Endothelial cell of umbilical vein (primary cell): Measurements from ENCODE around the gene TRAPPC11. TPM values are rescaled to one million over a fixed set of nuclear protein-coding genes. Genes with fewer than 3 reads are reported as not detected.

Source experiments
- BruUV-seq: library from RNA; stranded (reverse); fragments of 400-500 nt; replicated peaks from 2 replicates; lab custom pipeline; 2021; lab: Mats Ljungman, UMichigan
- CTCF ChIA-PET: fragments of 300-600, 350-600 bp; sonication (Branson Sonifier 250); formaldehyde crosslinking; loops from one replicate; lab custom pipeline; 2021; ENCODE audit warnings: antibody characterized with exemption, inconsistent platforms; lab: Charles Lee
- POLR2A ChIA-PET: fragments of 300-600, 350-600 bp; sonication (Branson Sonifier 250); formaldehyde crosslinking; loops from one replicate; lab custom pipeline; 2021; ENCODE audit warnings: antibody characterized with exemption, inconsistent platforms; lab: Charles Lee
- DNase-seq: peaks from one replicate; pipeline ENCODE4 v3.0.0-alpha.2; 2011; ENCODE audit warnings: low read depth, low spot score
- FAIRE-seq: peaks from 2 replicates; lab custom pipeline; 2011; peaks lifted over from hg19 to GRCh38; lab: Jason Lieb, UNC
- H2AFZ ChIP-seq: 2 replicates; pipeline ENCODE4 v1.6.0; 2012; ENCODE audit warnings: low read depth, low read length, control low read depth, inconsistent platforms
- H3K27ac ChIP-seq: 2 replicates; pipeline ENCODE4 v1.5.1; 2011; ENCODE audit warnings: low read depth, mild to moderate bottlenecking, control low read depth, low read length, moderate library complexity; ENCODE audit not compliant: insufficient read depth
- H3K27me3 ChIP-seq, 2 experiments: 2 replicates each; pipeline versions ENCODE4 v1.6.0 to v1.6.1; 2011; ENCODE audit warnings: low read length in 2 of 2, mixed read lengths in 1 of 2; ENCODE audit not compliant: control insufficient read depth in 2 of 2, insufficient read depth in 2 of 2
- H3K36me3 ChIP-seq, 2 experiments: 2 replicates in 1 of 2; 3 replicates in 1 of 2; pipeline ENCODE4 v1.5.1; 2011; ENCODE audit warnings: low read length in 2 of 2, mild to moderate bottlenecking in 1 of 2, moderate library complexity in 1 of 2; ENCODE audit not compliant: control insufficient read depth in 2 of 2, insufficient read depth in 2 of 2; ENCODE audit errors: extremely low read depth in 1 of 2
- H3K4me1 ChIP-seq: 3 replicates; pipeline ENCODE4 v1.5.1; 2011; ENCODE audit warnings: mild to moderate bottlenecking, low read length; ENCODE audit not compliant: control insufficient read depth, insufficient read depth; ENCODE audit errors: extremely low read depth
- H3K4me2 ChIP-seq: 2 replicates; pipeline ENCODE4 v1.6.1; 2011; ENCODE audit warnings: low read length, control low read depth, mixed read lengths; ENCODE audit not compliant: insufficient read depth
- H3K4me3 ChIP-seq, 3 experiments: fragments of 200-600 bp in 1 of 3; sonication (generic), shearing (Covaris generic) in 1 of 3; replicated peaks in 1 of 3; 2 replicates each; pipeline ENCODE4 v1.5.1; 2011 to 2016; ENCODE audit warnings: control low read depth in 3 of 3, low read length in 3 of 3, mild to moderate bottlenecking in 2 of 3, inconsistent platforms in 1 of 3, low read depth in 1 of 3, moderate library complexity in 1 of 3; ENCODE audit not compliant: insufficient read depth in 1 of 3
- H3K79me2 ChIP-seq: 2 replicates; pipeline ENCODE4 v1.6.0; 2012; ENCODE audit warnings: low read length, inconsistent platforms; ENCODE audit not compliant: control insufficient read depth, insufficient read depth
- H3K9ac ChIP-seq: replicated peaks from 2 replicates; pipeline ENCODE3; 2011; ENCODE audit warnings: low read length, control low read depth; ENCODE audit not compliant: insufficient read depth; ENCODE audit errors: extremely low read depth
- H3K9me1 ChIP-seq: replicated peaks from 3 replicates; pipeline ENCODE4 v1.6.0; 2011; ENCODE audit warnings: mild to moderate bottlenecking, low read length; ENCODE audit not compliant: control insufficient read depth, insufficient read depth; ENCODE audit errors: extremely low read depth
- H3K9me3 ChIP-seq: replicated peaks from 2 replicates; pipeline ENCODE4 v1.5.1; 2012; ENCODE audit warnings: low read length, inconsistent platforms; ENCODE audit not compliant: control insufficient read depth, insufficient read depth
- H4K20me1 ChIP-seq: replicated peaks from 2 replicates; pipeline ENCODE3; 2011; ENCODE audit warnings: mild to moderate bottlenecking, low read length; ENCODE audit not compliant: control insufficient read depth, insufficient read depth; ENCODE audit errors: extremely low read depth
- CTCF ChIP-seq, 2 donors: IDR thresholded peaks; 1 replicate in 1 of 2; 2 replicates in 1 of 2; pipeline ENCODE4 v1.5.1; 2011; ENCODE audit warnings: low read length in 2 of 2, mild to moderate bottlenecking in 2 of 2, moderate library complexity in 2 of 2, control low read depth in 1 of 2, inconsistent platforms in 1 of 2, low read depth in 1 of 2; ENCODE audit not compliant: insufficient read depth in 1 of 2; ENCODE audit errors: extremely low read depth in 1 of 2
- EZH2 ChIP-seq: IDR thresholded peaks from 2 replicates; pipeline ENCODE4 v1.6.1; 2012; ENCODE audit warnings: borderline replicate concordance, low read depth, mild to moderate bottlenecking, moderate library complexity, low read length, inconsistent platforms; ENCODE audit not compliant: severe bottlenecking
- FOS ChIP-seq: IDR thresholded peaks from 2 replicates; pipeline ENCODE4 v1.6.1; 2011; ENCODE audit warnings: mild to moderate bottlenecking, low read length, moderate library complexity, borderline replicate concordance; ENCODE audit not compliant: insufficient read depth
- GATA2 ChIP-seq: IDR thresholded peaks from 2 replicates; pipeline ENCODE4 v1.7.0; 2011; ENCODE audit warnings: low read depth, mild to moderate bottlenecking, moderate library complexity, mixed read lengths, low read length; ENCODE audit not compliant: insufficient read length, insufficient read depth
- JUN ChIP-seq: IDR thresholded peaks from 2 replicates; pipeline ENCODE4 v1.6.1; 2011; ENCODE audit warnings: borderline replicate concordance, low read depth; ENCODE audit not compliant: insufficient read length, insufficient read depth
- MAX ChIP-seq: IDR thresholded peaks from 2 replicates; pipeline ENCODE4 v1.6.1; 2011; ENCODE audit not compliant: insufficient read depth, insufficient read length
- MYC ChIP-seq: IDR thresholded peaks from one replicate; pipeline ENCODE4 v1.6.1; 2011; ENCODE audit warnings: mild to moderate bottlenecking, low read depth, low read length
- POLR2A ChIP-seq: IDR thresholded peaks from 2 replicates; pipeline ENCODE4 v1.6.1; 2012; ENCODE audit warnings: low read depth, mild to moderate bottlenecking, control low read depth, low read length
- POLR2AphosphoS5 ChIP-seq: IDR thresholded peaks from 2 replicates; pipeline ENCODE4 v1.6.1; 2012; ENCODE audit warnings: low read depth, mild to moderate bottlenecking, control low read depth, low read length, moderate library complexity; ENCODE audit not compliant: insufficient read depth
- dilution Hi-C: fragments of 300-500 bp; cut with MboI; formaldehyde crosslinking; loops from one replicate; pipeline ENCODE4 v1.15.0; 2019; ENCODE audit warnings: low sequenced_read_pairs; ENCODE audit not compliant: extremely low pct_ligation_motif_present
- intact Hi-C: fragments of 100-400 bp; cut with micrococcal nuclease; formaldehyde crosslinking; loops from one replicate; pipeline ENCODE4 v1.10.0; 2022
- polyA plus RNA-seq, 4 experiments: library from polyadenylated mRNA; depleted of rRNA in 3 of 4; stranded (reverse) in 3 of 4; unstranded in 1 of 4; fragments of >200 nt; gene quantifications; 2 replicates each; pipeline versions ENCODE4 v1.2.1 to v1.2.3, GENCODE V29; 2011 to 2012; ENCODE audit warnings: missing spikeins in 1 of 4
- total RNA-seq: library from RNA; stranded (reverse); gene quantifications from 2 replicates; pipeline ENCODE4 v1.2.3, GENCODE V29; 2021

TRAPPC11 gene
- total and polyA plus RNA-seq, 2 donors (not counting 3 experiments of a cell fraction or from before 2014, with no cell fraction given), result 21.2 to 32.1 TPM

GRCh38 chr4:183631577-183632198, 27.4 kb upstream of the TRAPPC11 start:
- Histone ChIP-seq H3K9me1 (no peaks in the 10 kb centered on the region), H3K9ac (no peak overlapping the region), H3K36me3 (no peaks in the 10 kb centered on the region), H2AFZ (no peak overlapping the region), H3K27ac (no peak overlapping the region), H3K4me3 (no peak overlapping the region), H3K79me2 (no peaks in the 10 kb centered on the region), H3K4me2 (no peak overlapping the region), H4K20me1 (no peaks in the 10 kb centered on the region), H3K4me1 (peaks cover under 1% of the 10 kb centered on the region), H3K9me3 (no peaks in the 10 kb centered on the region), H3K27me3 (no peaks in the 10 kb centered on the region)
- ChIA-PET CTCF (no interaction called here), POLR2A (no interaction called here)
- no TSS peak for BruUV-seq
- FAIRE-seq, result no peak
- TF ChIP-seq MAX (no peak), EZH2 (no peak), FOS (no peak), POLR2A (no peak), JUN (no peak), POLR2AphosphoS5 (no peak), MYC (no peak), GATA2 (no peak), CTCF (IDR thresholded peaks at IDR 0.05; ENCODE audit: extremely low read depth in 1 of 2, insufficient read depth in 1 of 2, low read depth in 1 of 2, low read length in 2 of 2) (no peak)
- dilution Hi-C loops, result no loop called here
- intact Hi-C loops, result no loop called here
- no peak for DNase-seq
